PC-9 (cell line): ENCODE results near the gene ZYG11A. TPM values are rescaled to one million over a fixed set of nuclear protein-coding genes. Genes with fewer than 3 reads are reported as not detected.

ENCODE experiments used
- BruUV-seq: library from RNA; stranded (reverse); fragments of 400-500 nt; replicated peaks from 2 replicates; lab custom pipeline; 2021; lab: Mats Ljungman, UMichigan
- CTCF ChIA-PET: fragments of 300-600 bp; sonication (Branson Sonifier 250); formaldehyde crosslinking; loops from one replicate; lab custom pipeline; 2022; ENCODE audit warnings: antibody characterized with exemption; lab: Charles Lee
- POLR2A ChIA-PET: fragments of 300-600 bp; sonication (Branson Sonifier 250); formaldehyde crosslinking; loops from one replicate; lab custom pipeline; 2022; ENCODE audit warnings: antibody characterized with exemption; ENCODE audit not compliant: unreplicated experiment; lab: Charles Lee
- DNase-seq, 2 experiments: peaks; one replicate each; pipeline versions ENCODE4 v3.0.0 to v3.0.0-alpha.2; 2015 to 2022; ENCODE audit warnings: mixed read lengths in 1 of 2
- H2AFZ ChIP-seq: fragments of 200-600 bp; sonication (generic); 2 replicates; pipeline ENCODE4 v1.8.1; 2017; ENCODE audit warnings: antibody characterized with exemption
- H3F3A ChIP-seq: fragments of 200-600 bp; sonication (generic); 2 replicates; pipeline ENCODE4 v1.8.1; 2017; ENCODE audit warnings: antibody characterized with exemption, mild to moderate bottlenecking, low read depth; ENCODE audit not compliant: insufficient read depth
- H3K27ac ChIP-seq: fragments of 200-600 bp; sonication (generic); 2 replicates; pipeline ENCODE4 v1.6.1; 2016; ENCODE audit warnings: mixed run types
- H3K27me3 ChIP-seq: fragments of 200-600 bp; sonication (generic); 2 replicates; pipeline ENCODE4 v1.6.1; 2016; ENCODE audit warnings: low read depth, mixed run types; ENCODE audit not compliant: insufficient read depth
- H3K36me3 ChIP-seq: fragments of 200-600 bp; sonication (generic); 2 replicates; pipeline ENCODE4 v1.6.1; 2016; ENCODE audit warnings: low read depth, mixed run types
- H3K4me1 ChIP-seq: fragments of 200-600 bp; sonication (generic); replicated peaks from 2 replicates; pipeline ENCODE4 v1.6.1; 2016; ENCODE audit warnings: mixed run types; ENCODE audit not compliant: insufficient read depth
- H3K4me2 ChIP-seq: fragments of 200-600 bp; sonication (generic); 2 replicates; pipeline ENCODE4 v1.6.1; 2017; ENCODE audit warnings: mixed run types
- H3K4me3 ChIP-seq: fragments of 200-600 bp; sonication (generic); 2 replicates; pipeline ENCODE4 v1.6.1; 2016; ENCODE audit warnings: mixed run types
- H3K79me2 ChIP-seq: fragments of 200-600 bp; sonication (generic); 2 replicates; pipeline ENCODE4 v1.6.1; 2017; ENCODE audit warnings: low read depth, mixed run types
- H3K9me2 ChIP-seq: fragments of 200-600 bp; sonication (generic); 2 replicates; pipeline ENCODE4 v1.8.1; 2017; ENCODE audit warnings: mild to moderate bottlenecking; ENCODE audit not compliant: insufficient read depth
- H3K9me3 ChIP-seq: fragments of 200-600 bp; sonication (generic); 2 replicates; pipeline ENCODE4 v1.8.1; 2016; ENCODE audit warnings: low read depth; ENCODE audit not compliant: insufficient read depth
- H4K20me1 ChIP-seq: fragments of 200-600 bp; sonication (generic); 2 replicates; pipeline ENCODE4 v1.8.1; 2017; ENCODE audit not compliant: insufficient read depth
- CTCF ChIP-seq: fragments of 200-600 bp; sonication (generic); conservative IDR thresholded peaks from 2 replicates; pipeline ENCODE4 v1.6.1; 2017; ENCODE audit warnings: mixed run types, antibody characterized with exemption, mild to moderate bottlenecking, moderate library complexity
- EZH2 ChIP-seq: fragments of 200-600 bp; sonication (generic); IDR thresholded peaks from 2 replicates; pipeline ENCODE4 v1.8.0; 2017; ENCODE audit warnings: antibody characterized with exemption, low read depth
- intact Hi-C: fragments of 100-400 bp; cut with micrococcal nuclease; formaldehyde crosslinking; loops from one replicate; pipeline ENCODE4 v1.10.0; 2022; ENCODE audit not compliant: unreplicated experiment
- total RNA-seq: library from RNA; stranded (reverse); gene quantifications from 2 replicates; pipeline ENCODE4 v1.2.3, GENCODE V29; 2021

The ZYG11A gene
- total RNA-seq, 1 experiment from 2014 or later = 11.5 TPM

GRCh38 chr1:52887483-52887882, 44.9 kb downstream of the ZYG11A start:
- no peaks in the 10 kb centered on the region for H4K20me1 ChIP-seq
- peaks cover under 1% of the 10 kb centered on the region; the same call in 1 of the 2 replicates for H3K36me3 ChIP-seq
- no peaks in the 10 kb centered on the region for H3K27me3 ChIP-seq
- ChIA-PET POLR2A (no interaction called here), CTCF (no interaction called here)
- no peak for TF ChIP-seq EZH2
- TF ChIP-seq CTCF = no peak
- H3K79me2 ChIP-seq = no peaks in the 10 kb centered on the region
- no peaks in the 10 kb centered on the region for H3K9me2 ChIP-seq
- H3K9me3 ChIP-seq = no peaks in the 10 kb centered on the region
- no peak for DNase-seq
- no TSS peak for BruUV-seq
- H3K4me2 ChIP-seq = no peak overlapping the region
- H2AFZ ChIP-seq = no peak overlapping the region
- intact Hi-C loops = no loop called here
- no peak overlapping the region for H3K4me3 ChIP-seq
- no peaks in the 10 kb centered on the region for H3K4me1 ChIP-seq
- no peak overlapping the region for H3K27ac ChIP-seq
- no peaks in the 10 kb centered on the region for H3F3A ChIP-seq

- BruUV-seq = no TSS peak
- ChIA-PET POLR2A (interaction anchor here (0.6 kb wide), 1 partner anchor 414 kb away, joined by 4 read pairs; no protein-coding TSS in a partner anchor), CTCF (interaction anchor here (0.7 kb wide), 1 partner anchor 855 kb away, joined by 3 read pairs; no protein-coding TSS in a partner anchor)
- Histone ChIP-seq H4K20me1 (no peaks in the 10 kb centered on the region), H3K27me3 (no peaks in the 10 kb centered on the region), H3K36me3 (peaks cover 8% of the 10 kb centered on the region; the same call in 1 of the 2 replicates), H3K4me2 (no peak overlapping the region), H3K9me3 (no peaks in the 10 kb centered on the region), H3F3A (no peaks in the 10 kb centered on the region), H3K79me2 (no peaks in the 10 kb centered on the region), H3K4me1 (no peaks in the 10 kb centered on the region), H3K9me2 (no peaks in the 10 kb centered on the region), H3K27ac (no peak overlapping the region), H2AFZ (no peak overlapping the region), H3K4me3 (no peak overlapping the region)
- intact Hi-C loops = no loop called here
- TF ChIP-seq EZH2 (no peak), CTCF (no peak)
- no peak for DNase-seq
These were observed 50.1 kb downstream of the ZYG11A start for GRCh38 chr1:52892424-52893215.

GRCh38 chr1:52899445-52899894, 56.9 kb downstream of the ZYG11A start:
- POLR2A ChIA-PET = no interaction called here
- Histone ChIP-seq H3K27ac (no peak overlapping the region), H3F3A (peaks cover 8% of the 10 kb centered on the region; the same call in 1 of the 2 replicates), H3K27me3 (no peaks in the 10 kb centered on the region), H4K20me1 (no peaks in the 10 kb centered on the region), H3K79me2 (no peaks in the 10 kb centered on the region), H3K36me3 (no peaks in the 10 kb centered on the region), H3K4me3 (no peak overlapping the region), H3K4me2 (no peak overlapping the region), H3K9me2 (no peaks in the 10 kb centered on the region), H3K9me3 (no peaks in the 10 kb centered on the region), H3K4me1 (no peaks in the 10 kb centered on the region), H2AFZ (no peak overlapping the region)
- no TSS peak for BruUV-seq
- CTCF ChIA-PET = no interaction called here
- TF ChIP-seq EZH2 (no peak), CTCF (no peak)
- intact Hi-C loops = no loop called here
- no peak for DNase-seq
